ENCODE results near the gene UBE4A.

GRCh38 chr11:118364956-118365615 is 5.7 kb downstream of the UBE4A start:
- no peak for TF ChIP-seq POLR2AphosphoS5 (IDR thresholded peaks at IDR 0.05; ENCODE audit: low read depth)
- no peak for TF ChIP-seq CTCF (conservative IDR thresholded peaks at IDR 0.05; ENCODE audit: low read depth in 2 of 2)
- no peak for TF ChIP-seq ZNF331 (CRISPR knock-in tag; IDR thresholded peaks at IDR 0.05; ENCODE audit: low read depth)
- TF ChIP-seq JUNB (IDR thresholded peaks at IDR 0.05; ENCODE audit: unreplicated experiment), result no peak
- no peak for TF ChIP-seq REST (IDR thresholded peaks at IDR 0.05; ENCODE audit: unreplicated experiment)
- no peak for TF ChIP-seq EZH2phosphoT487 (IDR thresholded peaks at IDR 0.05; ENCODE audit: unreplicated experiment)
